ENCODE data around the gene MAP7.
A peak's percentile ranks its signal among the peaks of the same experiment; 100 is the strongest.
"Not testable (repeated sequence)": the region's sequence is repeated elsewhere in the genome, so short reads cannot be mapped to it uniquely, and the experiment has no call there.

MAP7 gene

DNA sequence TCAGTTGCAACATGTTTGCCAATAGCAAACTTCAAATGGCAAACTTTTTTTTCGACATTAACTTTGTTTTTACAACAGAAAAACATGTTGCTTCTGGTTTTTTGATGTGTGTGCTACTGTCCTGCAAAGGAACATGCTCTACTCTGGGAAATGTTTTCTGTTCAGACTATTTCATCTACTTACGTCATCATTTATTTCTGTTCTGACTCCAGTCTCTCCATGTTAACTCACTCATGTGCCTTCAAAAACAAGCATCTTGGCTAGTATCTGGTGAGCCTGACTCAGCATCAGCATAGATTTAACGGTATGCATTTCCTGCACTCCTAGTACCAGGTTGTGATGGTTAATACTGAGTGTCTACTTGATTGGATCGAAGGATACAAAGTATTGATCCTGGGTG is 36.1 kb upstream of the MAP7 start:
- no peak overlapping the region for H3K27ac ChIP-seq (ENCODE audit: low read depth, low read length)

DNA sequence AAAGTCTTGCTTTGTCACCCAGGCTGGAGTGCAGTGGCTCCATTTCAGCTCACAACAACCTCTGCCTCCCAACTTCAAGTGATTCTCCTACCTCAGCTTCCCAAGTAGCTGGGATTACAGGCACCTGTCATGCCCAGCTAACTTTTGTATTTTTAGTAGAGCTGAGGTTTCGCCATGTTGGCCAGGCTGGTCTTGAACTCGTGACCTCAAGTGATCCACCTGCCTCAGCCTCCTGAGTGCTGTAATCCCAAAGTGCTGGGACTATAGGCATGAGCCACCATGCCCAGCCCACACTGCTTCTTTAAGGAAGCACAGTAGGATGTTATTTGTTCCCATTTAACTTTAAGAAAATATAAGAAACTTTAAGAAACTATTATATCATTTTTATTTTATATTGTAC is 35.3 kb upstream of the MAP7 start:
- not testable (repeated sequence) for H3K4me1 ChIP-seq (ENCODE audit: control insufficient read depth in 1 of 2, insufficient read depth in 2 of 2, low read length in 2 of 2); H3K9ac ChIP-seq (ENCODE audit: low read depth in 1 of 2, low read length in 2 of 2); H3K4me3 ChIP-seq (ENCODE audit: low read depth in 1 of 2, low read length in 2 of 2); H3K27ac ChIP-seq (ENCODE audit: low read depth, low read length); H3K27me3 ChIP-seq (ENCODE audit: control insufficient read depth in 1 of 2, insufficient read depth in 2 of 2, low read length in 2 of 2); H3K9me3 ChIP-seq (ENCODE audit: control insufficient read depth in 1 of 2, low read length in 2 of 2)
- peaks cover 11 to 35% of the 10 kb centered on the region in 2 donors for H3K36me3 ChIP-seq (ENCODE audit: control insufficient read depth in 1 of 2, insufficient read depth in 2 of 2, low read length in 2 of 2)

More for the DNA sequence above, 36.1 kb upstream of the MAP7 start:
- H3K9me3 ChIP-seq (ENCODE audit: control insufficient read depth in 1 of 2, low read length in 2 of 2) = no peaks in the 10 kb centered on the region
- H3K4me3 ChIP-seq (ENCODE audit: low read depth in 1 of 2, low read length in 2 of 2) = no peak overlapping the region
- H3K4me1 ChIP-seq (ENCODE audit: control insufficient read depth in 1 of 2, insufficient read depth in 2 of 2, low read length in 2 of 2) = no peaks in the 10 kb centered on the region
- H3K36me3 ChIP-seq (ENCODE audit: control insufficient read depth in 1 of 2, insufficient read depth in 2 of 2, low read length in 2 of 2) = peaks cover 15 to 41% of the 10 kb centered on the region in 2 donors
- H3K9ac ChIP-seq (ENCODE audit: low read depth in 1 of 2, low read length in 2 of 2) = no peak overlapping the region
- no peaks in the 10 kb centered on the region for H3K27me3 ChIP-seq (ENCODE audit: control insufficient read depth in 1 of 2, insufficient read depth in 2 of 2, low read length in 2 of 2)

DNA sequence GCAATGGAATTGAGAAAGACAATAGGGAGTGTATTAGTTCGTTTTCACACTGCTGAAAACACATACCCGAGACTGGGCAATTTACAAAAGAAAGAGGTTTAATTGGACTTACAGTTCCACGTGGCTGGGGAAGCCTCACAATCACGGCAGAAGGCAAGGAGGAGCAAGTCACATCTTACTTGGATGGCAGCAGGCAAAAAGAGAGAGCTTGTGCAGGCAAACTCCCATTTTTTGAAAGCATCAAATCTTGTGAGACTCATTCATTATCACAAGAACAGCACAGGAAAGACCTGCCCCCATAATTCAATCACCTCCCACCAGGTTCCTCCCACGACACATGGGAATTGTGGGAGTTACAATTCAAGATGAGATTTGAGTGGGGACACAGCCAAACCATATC is 34.1 kb upstream of the MAP7 start:
- not testable (repeated sequence) for H3K9ac ChIP-seq (ENCODE audit: low read depth in 1 of 2, low read length in 2 of 2); H3K27me3 ChIP-seq (ENCODE audit: control insufficient read depth in 1 of 2, insufficient read depth in 2 of 2, low read length in 2 of 2); H3K4me1 ChIP-seq (ENCODE audit: control insufficient read depth in 1 of 2, insufficient read depth in 2 of 2, low read length in 2 of 2); H3K9me3 ChIP-seq (ENCODE audit: control insufficient read depth in 1 of 2, low read length in 2 of 2); H3K4me3 ChIP-seq (ENCODE audit: low read depth in 1 of 2, low read length in 2 of 2); H3K27ac ChIP-seq (ENCODE audit: low read depth, low read length)
- peaks cover 11 to 35% of the 10 kb centered on the region in 2 donors for H3K36me3 ChIP-seq (ENCODE audit: control insufficient read depth in 1 of 2, insufficient read depth in 2 of 2, low read length in 2 of 2)

DNA sequence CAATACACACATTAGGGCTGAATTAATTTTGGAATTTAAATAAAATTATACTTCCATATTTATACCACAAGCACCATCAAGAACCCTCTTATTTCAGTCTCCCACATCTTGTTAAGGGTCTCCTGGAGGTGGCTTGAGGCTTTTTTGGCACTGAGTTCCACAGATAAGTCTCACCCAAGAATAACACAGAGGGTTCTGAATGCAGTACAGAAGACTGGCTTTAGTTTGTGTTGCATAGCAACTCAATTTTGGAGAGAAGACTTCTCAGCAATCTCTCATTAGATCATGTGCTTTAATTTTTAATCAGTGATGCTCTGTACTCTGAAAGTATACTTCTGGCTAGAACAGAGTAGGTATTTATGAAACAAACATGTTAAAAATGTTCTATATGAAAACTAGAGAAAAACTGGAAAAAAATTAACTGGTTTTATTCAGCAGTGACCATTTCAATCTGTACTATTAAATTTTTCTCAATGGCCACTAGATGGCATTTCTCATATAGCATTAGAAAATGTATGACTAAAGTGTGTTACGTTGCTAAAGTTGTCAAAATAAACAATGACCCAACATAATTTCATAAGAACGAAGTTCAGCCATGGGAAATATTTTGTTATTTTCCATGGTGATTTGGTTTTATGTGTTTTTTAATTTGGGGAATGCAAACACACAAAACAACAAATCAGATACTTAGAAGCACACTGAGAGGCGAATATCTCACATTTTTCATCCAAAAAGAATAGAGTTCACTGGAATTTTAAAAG is 32.7 kb upstream of the MAP7 start:
- no peaks in the 10 kb centered on the region for H3K4me1 ChIP-seq (ENCODE audit: control insufficient read depth in 1 of 2, insufficient read depth in 2 of 2, low read length in 2 of 2)
- H3K27ac ChIP-seq (ENCODE audit: low read depth, low read length) = no peak overlapping the region
- H3K27me3 ChIP-seq (ENCODE audit: control insufficient read depth in 1 of 2, insufficient read depth in 2 of 2, low read length in 2 of 2) = no peaks in the 10 kb centered on the region
- no peak overlapping the region for H3K4me3 ChIP-seq (ENCODE audit: low read depth in 1 of 2, low read length in 2 of 2)
- no peaks in the 10 kb centered on the region for H3K9me3 ChIP-seq (ENCODE audit: control insufficient read depth in 1 of 2, low read length in 2 of 2)
- peaks cover 11 to 29% of the 10 kb centered on the region in 2 donors for H3K36me3 ChIP-seq (ENCODE audit: control insufficient read depth in 1 of 2, insufficient read depth in 2 of 2, low read length in 2 of 2)
- no peak overlapping the region for H3K9ac ChIP-seq (ENCODE audit: low read depth in 1 of 2, low read length in 2 of 2)

DNA sequence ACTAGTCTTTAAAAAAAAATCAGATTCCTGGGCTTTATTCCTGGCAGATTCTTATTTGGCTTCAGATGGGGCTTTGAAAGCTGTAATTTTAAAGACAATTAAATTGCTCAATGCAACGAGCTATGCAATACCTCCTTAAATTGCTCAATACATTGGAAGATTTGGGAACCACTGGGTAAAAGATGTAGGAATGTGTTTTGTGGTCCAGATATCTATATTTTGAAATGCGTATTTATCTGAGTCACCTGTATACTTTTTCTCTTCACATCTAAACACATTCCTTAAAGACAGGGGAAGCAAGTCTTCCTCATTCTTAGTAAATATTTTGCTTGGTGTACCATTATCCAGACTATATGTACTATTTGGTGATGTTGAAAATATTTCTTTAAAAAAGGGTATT is 29.6 kb upstream of the MAP7 start:
- no peaks in the 10 kb centered on the region for H3K4me1 ChIP-seq (ENCODE audit: control insufficient read depth in 1 of 2, insufficient read depth in 2 of 2, low read length in 2 of 2)
- H3K4me3 ChIP-seq (ENCODE audit: low read depth in 1 of 2, low read length in 2 of 2) = no peak overlapping the region
- no peaks in the 10 kb centered on the region for H3K9me3 ChIP-seq (ENCODE audit: control insufficient read depth in 1 of 2, low read length in 2 of 2)
- no peak overlapping the region for H3K9ac ChIP-seq (ENCODE audit: low read depth in 1 of 2, low read length in 2 of 2)
- H3K27me3 ChIP-seq (ENCODE audit: control insufficient read depth in 1 of 2, insufficient read depth in 2 of 2, low read length in 2 of 2) = no peaks in the 10 kb centered on the region
- peaks cover 11 to 39% of the 10 kb centered on the region in 2 donors for H3K36me3 ChIP-seq (ENCODE audit: control insufficient read depth in 1 of 2, insufficient read depth in 2 of 2, low read length in 2 of 2)
- no peak overlapping the region for H3K27ac ChIP-seq (ENCODE audit: low read depth, low read length)

DNA sequence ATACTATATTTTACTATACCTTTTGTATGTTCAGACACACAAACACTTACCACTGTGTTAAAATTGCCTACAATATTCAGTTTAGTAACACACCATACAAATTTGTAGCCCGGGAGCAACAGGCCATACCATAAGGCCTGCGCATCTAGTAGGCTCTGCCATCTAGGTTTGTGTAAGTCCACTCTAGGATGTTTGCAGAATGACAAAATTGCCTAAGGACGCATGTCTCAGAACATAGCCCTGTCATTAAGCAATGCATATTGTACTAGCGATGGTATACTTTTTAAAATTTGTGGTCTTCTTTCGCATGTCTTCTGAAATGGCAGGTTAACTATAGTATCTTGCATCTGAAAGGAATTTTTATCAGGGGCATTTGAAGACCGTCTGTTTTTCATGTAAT is 26.6 kb upstream of the MAP7 start:
- no peaks in the 10 kb centered on the region for H3K27me3 ChIP-seq (ENCODE audit: control insufficient read depth in 1 of 2, insufficient read depth in 2 of 2, low read length in 2 of 2)
- H3K4me3 ChIP-seq (ENCODE audit: low read depth in 1 of 2, low read length in 2 of 2) = no peak overlapping the region
- H3K9me3 ChIP-seq (ENCODE audit: control insufficient read depth in 1 of 2, low read length in 2 of 2) = peaks cover 0 to under 1% of the 10 kb centered on the region in 2 donors
- peaks cover 15 to 38% of the 10 kb centered on the region in 2 donors for H3K36me3 ChIP-seq (ENCODE audit: control insufficient read depth in 1 of 2, insufficient read depth in 2 of 2, low read length in 2 of 2)
- H3K4me1 ChIP-seq (ENCODE audit: control insufficient read depth in 1 of 2, insufficient read depth in 2 of 2, low read length in 2 of 2) = no peaks in the 10 kb centered on the region
- no peak overlapping the region for H3K27ac ChIP-seq (ENCODE audit: low read depth, low read length)
- H3K9ac ChIP-seq (ENCODE audit: low read depth in 1 of 2, low read length in 2 of 2) = no peak overlapping the region

DNA sequence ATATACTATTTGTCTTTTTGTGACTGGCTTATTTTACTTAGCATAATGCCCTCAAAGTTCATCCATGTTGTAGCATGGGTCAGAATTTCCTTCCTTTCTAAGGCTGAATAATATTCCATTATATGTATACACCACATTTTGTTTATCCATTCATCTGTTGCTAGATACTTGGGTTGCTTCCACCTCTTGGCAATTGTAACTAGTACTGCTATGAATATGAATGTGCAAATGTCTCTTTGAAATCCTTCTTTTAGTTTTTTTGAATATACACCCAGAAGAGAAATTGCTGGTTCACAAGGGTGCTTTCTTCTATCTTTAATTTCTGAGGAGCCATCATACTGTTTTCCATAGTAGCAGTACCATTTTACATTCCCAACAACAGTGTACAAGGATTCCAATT is 21.3 kb upstream of the MAP7 start:
- Histone ChIP-seq H3K4me1 (ENCODE audit: control insufficient read depth in 1 of 2, insufficient read depth in 2 of 2, low read length in 2 of 2) (peaks cover 10 to 20% of the 10 kb centered on the region in 2 donors), H3K27ac (ENCODE audit: low read depth, low read length) (no peak overlapping the region), H3K9ac (ENCODE audit: low read depth in 1 of 2, low read length in 2 of 2) (no peak overlapping the region), H3K36me3 (ENCODE audit: control insufficient read depth in 1 of 2, insufficient read depth in 2 of 2, low read length in 2 of 2) (peaks cover 9 to 28% of the 10 kb centered on the region in 2 donors), H3K9me3 (ENCODE audit: control insufficient read depth in 1 of 2, low read length in 2 of 2) (peaks cover 4 to 14% of the 10 kb centered on the region in 2 donors), H3K4me3 (ENCODE audit: low read depth in 1 of 2, low read length in 2 of 2) (no peak overlapping the region), H3K27me3 (ENCODE audit: control insufficient read depth in 1 of 2, insufficient read depth in 2 of 2, low read length in 2 of 2) (no peaks in the 10 kb centered on the region)

DNA sequence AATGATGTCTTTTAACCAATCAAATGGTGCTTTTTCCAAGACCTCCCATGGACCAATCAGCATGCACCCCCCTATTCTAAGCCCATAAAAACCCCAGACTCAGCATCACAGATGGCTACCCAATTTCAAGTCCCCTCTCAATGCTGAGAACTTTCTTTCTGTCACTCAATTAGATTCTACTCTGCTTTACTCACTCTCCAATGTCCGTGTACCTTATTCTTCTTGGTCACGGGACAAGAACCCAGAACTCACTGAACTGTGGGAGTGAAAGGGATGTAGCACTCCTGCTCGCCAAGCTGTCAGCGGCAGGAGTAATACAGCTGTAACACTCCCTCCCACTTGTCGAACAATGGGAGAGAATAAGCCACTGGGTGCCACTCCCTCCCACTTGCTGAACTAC is 20.8 kb upstream of the MAP7 start:
- Histone ChIP-seq H3K9me3 (ENCODE audit: control insufficient read depth in 1 of 2, low read length in 2 of 2) (peaks cover 4 to 14% of the 10 kb centered on the region in 2 donors), H3K4me3 (ENCODE audit: low read depth in 1 of 2, low read length in 2 of 2) (no peak overlapping the region), H3K27ac (ENCODE audit: low read depth, low read length) (no peak overlapping the region), H3K4me1 (ENCODE audit: control insufficient read depth in 1 of 2, insufficient read depth in 2 of 2, low read length in 2 of 2) (peaks cover 12 to 25% of the 10 kb centered on the region in 2 donors), H3K27me3 (ENCODE audit: control insufficient read depth in 1 of 2, insufficient read depth in 2 of 2, low read length in 2 of 2) (no peaks in the 10 kb centered on the region), H3K36me3 (ENCODE audit: control insufficient read depth in 1 of 2, insufficient read depth in 2 of 2, low read length in 2 of 2) (peaks cover 12 to 26% of the 10 kb centered on the region in 2 donors), H3K9ac (ENCODE audit: low read depth in 1 of 2, low read length in 2 of 2) (no peak overlapping the region)

DNA sequence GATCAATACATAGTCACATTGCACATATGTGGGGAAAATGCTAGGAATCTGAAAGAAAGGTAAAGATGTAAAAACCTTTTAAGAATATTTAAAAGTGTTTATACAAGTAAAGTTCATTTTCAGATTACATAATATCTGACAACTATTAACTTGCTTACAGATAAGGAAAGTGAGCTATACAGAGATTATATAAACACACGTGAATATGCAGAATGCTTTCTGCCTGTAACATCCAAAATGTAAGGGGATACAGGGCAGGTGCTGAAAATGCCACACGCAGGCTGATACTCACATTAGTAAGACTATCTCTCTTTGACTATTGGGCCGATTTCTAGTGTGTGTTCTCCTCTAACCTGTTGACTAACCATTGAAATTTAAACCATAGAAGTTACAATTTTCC is 17.9 kb upstream of the MAP7 start:
- H3K36me3 ChIP-seq (ENCODE audit: control insufficient read depth in 1 of 2, insufficient read depth in 2 of 2, low read length in 2 of 2) = peaks cover 8 to 10% of the 10 kb centered on the region in 2 donors
- H3K4me3 ChIP-seq (ENCODE audit: low read depth in 1 of 2, low read length in 2 of 2) = no peak overlapping the region
- no peak overlapping the region for H3K9ac ChIP-seq (ENCODE audit: low read depth in 1 of 2, low read length in 2 of 2)
- H3K9me3 ChIP-seq (ENCODE audit: control insufficient read depth in 1 of 2, low read length in 2 of 2) = peaks cover 4 to 14% of the 10 kb centered on the region in 2 donors
- no peak overlapping the region for H3K27ac ChIP-seq (ENCODE audit: low read depth, low read length)
- H3K27me3 ChIP-seq (ENCODE audit: control insufficient read depth in 1 of 2, insufficient read depth in 2 of 2, low read length in 2 of 2) = no peaks in the 10 kb centered on the region
- peaks cover 12 to 36% of the 10 kb centered on the region in 2 donors for H3K4me1 ChIP-seq (ENCODE audit: control insufficient read depth in 1 of 2, insufficient read depth in 2 of 2, low read length in 2 of 2)

DNA sequence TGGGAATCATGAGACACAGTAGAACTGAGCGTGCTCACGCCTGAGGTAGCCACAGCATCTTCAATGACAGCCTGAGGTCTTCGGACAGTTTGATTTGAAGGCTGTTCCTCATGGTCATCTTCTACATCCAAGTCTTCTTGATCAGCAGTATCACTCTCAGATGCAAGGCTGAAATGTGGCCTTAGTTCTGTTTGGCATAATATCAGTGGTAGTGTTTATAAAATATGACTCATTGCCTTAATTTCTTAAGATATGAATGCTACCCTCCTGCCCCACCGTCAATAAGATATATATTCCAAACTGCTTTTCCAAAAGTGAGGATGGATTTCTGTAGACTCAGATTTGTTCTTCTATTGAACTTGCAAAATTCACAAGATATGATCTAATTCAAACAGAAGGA is 17.5 kb upstream of the MAP7 start:
- Histone ChIP-seq H3K36me3 (ENCODE audit: control insufficient read depth in 1 of 2, insufficient read depth in 2 of 2, low read length in 2 of 2) (peaks cover 8 to 10% of the 10 kb centered on the region in 2 donors), H3K27me3 (ENCODE audit: control insufficient read depth in 1 of 2, insufficient read depth in 2 of 2, low read length in 2 of 2) (no peaks in the 10 kb centered on the region), H3K9me3 (ENCODE audit: control insufficient read depth in 1 of 2, low read length in 2 of 2) (peaks cover 4 to 14% of the 10 kb centered on the region in 2 donors), H3K27ac (ENCODE audit: low read depth, low read length) (no peak overlapping the region), H3K4me3 (ENCODE audit: low read depth in 1 of 2, low read length in 2 of 2) (peak overlapping the region; percentile 48 to 50), H3K4me1 (ENCODE audit: control insufficient read depth in 1 of 2, insufficient read depth in 2 of 2, low read length in 2 of 2) (peaks cover 12 to 36% of the 10 kb centered on the region in 2 donors), H3K9ac (ENCODE audit: low read depth in 1 of 2, low read length in 2 of 2) (peak overlapping the region in 1 of 2 donors; percentile 19)

All from duodenal mucosa (tissue), 2 donors.